HG03103 (cell line): ENCODE data around the gene DHX38.

ENCODE experiments used
- ATAC-seq: cut with Tn5 transposase; IDR thresholded peaks from one replicate; pipeline ENCODE4 v1.9.1; 2021; ENCODE audit warnings: low read depth; ENCODE audit not compliant: unreplicated experiment

DHX38 gene

GRCh38 chr16:72159801-72160200, 66.2 kb downstream of the DHX38 start:
- no peak for ATAC-seq

GRCh38 chr16:72162105-72162692, 68.6 kb downstream of the DHX38 start:
- no peak for ATAC-seq
